Measurements from ENCODE around the gene TNS3. TPM values are rescaled to one million over a fixed set of nuclear protein-coding genes. Genes with fewer than 3 reads are reported as not detected.

TNS3 gene
- total RNA-seq, 1 donor from 2014 or later: 120 TPM

DNA sequence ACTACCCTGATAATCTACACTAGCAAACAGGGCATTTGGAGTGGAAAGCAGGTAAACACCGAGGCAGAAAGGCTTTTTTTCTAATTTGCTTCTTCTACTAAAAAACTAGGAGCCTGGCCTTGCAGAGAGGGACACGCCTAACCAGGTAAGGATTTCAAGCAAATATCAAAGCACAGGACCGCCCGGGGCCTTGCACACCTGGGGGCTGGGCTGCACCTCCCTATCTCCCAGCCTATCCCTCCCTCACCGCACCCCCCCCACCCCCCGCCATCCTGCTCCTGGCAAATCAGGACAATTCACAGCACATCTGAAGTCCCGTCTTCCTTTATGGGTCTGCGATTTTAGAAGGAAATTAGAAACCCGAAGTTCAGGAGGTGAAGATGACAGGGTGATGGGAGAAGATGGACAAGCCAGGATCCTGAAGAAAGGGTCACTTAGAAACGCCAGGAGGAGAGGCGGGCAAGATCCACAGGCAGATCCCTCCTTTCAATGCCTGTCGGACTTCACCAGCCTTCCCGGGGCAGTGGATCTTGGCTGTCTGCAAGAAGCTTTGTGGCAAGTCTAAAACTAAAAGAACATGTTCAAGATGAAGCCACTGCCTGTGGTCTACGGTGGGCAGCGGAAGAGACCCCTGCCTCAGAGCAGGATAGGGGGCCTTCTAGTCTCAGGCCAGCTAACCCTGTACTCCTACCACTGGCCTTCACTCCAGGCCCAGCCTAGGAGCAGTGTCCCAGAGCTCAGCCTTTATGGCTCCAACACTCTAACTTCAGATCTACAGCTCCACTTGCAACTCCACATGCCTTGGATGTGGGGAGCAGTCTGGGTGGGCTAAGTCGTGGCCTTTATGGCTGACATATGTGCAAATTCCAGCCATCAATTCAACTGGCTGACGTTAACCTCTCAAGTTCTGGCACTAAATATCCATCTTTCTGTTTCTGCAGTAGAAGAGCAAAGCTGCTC is 43.9 kb downstream of the TNS3 start:
- H3K9me3 Mint-ChIP-seq (ENCODE audit: low read depth): no peaks in the 10 kb centered on the region
- H3K27me3 Mint-ChIP-seq: no peaks in the 10 kb centered on the region
- H3K27ac Mint-ChIP-seq: peak overlapping the region; percentile 85
- H3K4me1 Mint-ChIP-seq (ENCODE audit: low read depth): peaks cover 52% of the 10 kb centered on the region
- DNase-seq (ENCODE audit: low spot score, unreplicated experiment): no peak
- peaks cover 3% of the 10 kb centered on the region for H3K36me3 Mint-ChIP-seq (ENCODE audit: insufficient read depth)
- peak overlapping the region; percentile 66 for H3K4me3 Mint-ChIP-seq (ENCODE audit: low read depth)
- TF ChIP-seq, protein P1, sequence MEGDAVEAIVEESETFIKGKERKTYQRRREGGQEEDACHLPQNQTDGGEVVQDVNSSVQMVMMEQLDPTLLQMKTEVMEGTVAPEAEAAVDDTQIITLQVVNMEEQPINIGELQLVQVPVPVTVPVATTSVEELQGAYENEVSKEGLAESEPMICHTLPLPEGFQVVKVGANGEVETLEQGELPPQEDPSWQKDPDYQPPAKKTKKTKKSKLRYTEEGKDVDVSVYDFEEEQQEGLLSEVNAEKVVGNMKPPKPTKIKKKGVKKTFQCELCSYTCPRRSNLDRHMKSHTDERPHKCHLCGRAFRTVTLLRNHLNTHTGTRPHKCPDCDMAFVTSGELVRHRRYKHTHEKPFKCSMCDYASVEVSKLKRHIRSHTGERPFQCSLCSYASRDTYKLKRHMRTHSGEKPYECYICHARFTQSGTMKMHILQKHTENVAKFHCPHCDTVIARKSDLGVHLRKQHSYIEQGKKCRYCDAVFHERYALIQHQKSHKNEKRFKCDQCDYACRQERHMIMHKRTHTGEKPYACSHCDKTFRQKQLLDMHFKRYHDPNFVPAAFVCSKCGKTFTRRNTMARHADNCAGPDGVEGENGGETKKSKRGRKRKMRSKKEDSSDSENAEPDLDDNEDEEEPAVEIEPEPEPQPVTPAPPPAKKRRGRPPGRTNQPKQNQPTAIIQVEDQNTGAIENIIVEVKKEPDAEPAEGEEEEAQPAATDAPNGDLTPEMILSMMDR (IDR thresholded peaks at IDR 0.05; ENCODE audit: unreplicated experiment): no peak

DNA sequence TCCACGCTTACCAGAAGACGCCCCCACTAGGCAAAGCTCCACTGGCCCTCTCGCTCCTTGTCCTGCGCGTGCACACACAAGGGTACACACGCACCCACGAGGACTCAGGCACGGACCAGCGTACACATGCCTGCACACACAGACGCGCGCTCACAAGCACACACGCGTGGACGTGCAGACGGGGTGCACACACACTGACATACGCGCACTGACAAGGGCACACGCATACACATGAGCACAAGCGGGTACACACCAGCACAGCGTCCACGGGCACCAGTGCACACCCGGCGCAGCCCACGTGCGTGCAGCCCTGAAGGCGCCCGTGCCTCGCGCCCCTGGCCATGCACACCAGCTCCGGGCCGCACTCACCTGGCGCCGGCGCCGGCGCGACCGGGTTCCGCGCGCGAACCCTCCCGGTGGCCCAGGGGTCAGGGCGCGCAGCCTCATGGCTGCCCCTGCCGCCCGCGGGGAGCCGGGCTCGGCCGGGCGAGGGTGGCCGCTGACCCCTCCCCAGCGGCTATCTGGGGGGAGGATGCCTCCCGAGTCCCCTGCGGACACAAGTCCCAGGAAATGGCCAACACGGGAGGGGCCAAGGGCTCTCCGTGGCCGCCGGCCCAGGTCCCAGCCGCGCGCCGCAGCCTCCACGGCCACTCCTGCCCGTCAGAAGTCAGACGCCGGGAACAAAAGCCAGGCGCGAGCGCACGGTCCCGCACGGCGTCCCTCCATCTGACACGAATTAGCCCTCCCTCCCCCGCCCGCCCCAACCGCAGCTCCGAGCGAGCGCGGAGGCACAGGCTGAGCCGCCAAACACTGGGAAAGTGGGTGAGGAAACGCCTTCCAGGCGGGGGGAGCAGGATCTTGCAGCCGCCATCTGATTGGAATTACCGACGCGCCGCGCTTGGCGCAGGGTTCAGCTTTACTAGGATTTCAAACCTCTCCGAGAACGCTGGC is 45.0 kb downstream of the TNS3 start:
- Mint-ChIP-seq H3K4me1 (ENCODE audit: low read depth) (peaks cover 52% of the 10 kb centered on the region), H3K4me3 (ENCODE audit: low read depth) (peak overlapping the region; percentile 72), H3K27ac (peak overlapping the region; percentile 85), H3K36me3 (ENCODE audit: insufficient read depth) (peaks cover 3% of the 10 kb centered on the region), H3K9me3 (ENCODE audit: low read depth) (no peaks in the 10 kb centered on the region), H3K27me3 (no peaks in the 10 kb centered on the region)
- peak; percentile 26 for DNase-seq (ENCODE audit: low spot score, unreplicated experiment)
- TF ChIP-seq, protein P1 (IDR thresholded peaks at IDR 0.05; ENCODE audit: unreplicated experiment): no peak

DNA sequence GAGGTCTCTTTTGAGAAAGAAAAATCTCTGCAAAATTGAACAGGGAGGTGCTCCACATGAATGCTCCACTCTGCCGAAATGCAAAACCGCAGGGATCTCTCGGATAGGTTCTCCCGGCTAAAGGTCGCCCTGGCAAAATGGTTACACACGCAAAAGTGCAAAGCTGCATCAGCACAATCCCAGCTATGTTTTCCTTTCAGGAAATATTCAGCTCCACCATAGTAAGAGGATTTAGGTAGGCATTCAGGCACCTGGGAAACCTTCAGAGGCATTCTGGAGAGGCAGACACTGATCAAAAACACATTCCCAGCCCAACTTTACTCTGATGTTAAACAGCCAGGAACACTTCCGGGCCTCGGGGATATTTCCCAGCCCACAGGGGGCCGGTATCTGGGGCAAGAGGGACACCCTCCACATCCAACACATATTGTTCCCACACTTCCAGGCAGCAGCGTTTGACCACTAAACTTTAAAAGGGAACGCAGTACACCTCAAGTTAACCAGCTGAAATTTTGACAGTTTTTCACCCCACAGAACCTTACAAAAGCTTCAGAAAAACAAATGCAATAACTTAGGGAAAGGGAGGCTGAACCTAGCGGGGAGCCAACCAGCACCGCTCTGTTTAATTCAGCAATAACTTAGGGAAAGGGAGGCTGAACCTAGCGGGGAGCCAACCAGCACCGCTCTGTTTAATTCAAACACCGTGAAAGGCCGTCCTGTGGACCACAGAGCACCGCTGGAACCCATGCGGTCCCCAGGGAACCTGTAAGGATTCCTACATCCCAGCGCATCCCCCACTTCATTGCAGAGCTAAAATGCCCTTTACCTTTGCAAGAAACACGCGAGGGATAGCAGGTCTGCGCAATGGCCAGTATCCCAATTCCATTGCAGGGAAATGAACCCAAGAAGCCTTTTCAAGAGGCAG is 45.9 kb downstream of the TNS3 start:
- Mint-ChIP-seq H3K27ac (peak overlapping the region; percentile 63), H3K27me3 (no peaks in the 10 kb centered on the region), H3K4me1 (ENCODE audit: low read depth) (peaks cover 50% of the 10 kb centered on the region), H3K4me3 (ENCODE audit: low read depth) (peak overlapping the region; percentile 72), H3K36me3 (ENCODE audit: insufficient read depth) (peaks cover 2% of the 10 kb centered on the region), H3K9me3 (ENCODE audit: low read depth) (no peaks in the 10 kb centered on the region)
- TF ChIP-seq, protein P1 (IDR thresholded peaks at IDR 0.05; ENCODE audit: unreplicated experiment): no peak
- DNase-seq (ENCODE audit: low spot score, unreplicated experiment): no peak

DNA sequence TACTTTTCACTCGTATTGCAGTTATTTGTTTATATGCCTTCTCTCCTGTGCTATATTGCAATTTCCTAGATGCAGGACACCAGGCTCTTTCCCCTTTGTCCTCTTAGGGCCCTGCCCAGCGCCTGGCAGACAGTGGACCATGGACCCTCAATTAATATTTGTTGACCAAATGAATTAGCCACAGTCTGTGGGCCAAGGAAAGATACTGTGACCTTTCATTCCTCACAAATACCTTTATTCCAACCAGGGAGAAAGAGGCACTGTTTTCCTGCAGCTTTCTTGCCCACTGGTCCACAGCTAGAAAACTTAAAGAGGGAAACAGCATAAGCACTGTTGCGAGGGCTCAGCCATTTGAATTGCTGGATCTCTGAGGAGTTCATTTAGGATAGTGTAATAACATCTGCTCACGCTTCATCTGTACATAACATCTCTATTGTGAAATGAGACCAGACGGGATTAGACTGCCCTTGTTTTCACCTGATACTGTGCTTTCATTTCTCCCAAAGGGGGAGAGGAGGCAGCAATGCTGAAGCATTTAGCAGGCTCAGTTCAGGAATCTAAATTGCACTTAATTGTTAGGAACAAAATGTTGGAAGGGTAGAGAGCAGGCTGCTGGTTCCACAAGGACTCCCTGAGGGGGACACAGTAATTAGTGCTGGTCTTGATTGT is 46.7 kb downstream of the TNS3 start:
- Mint-ChIP-seq H3K4me1 (ENCODE audit: low read depth) (peaks cover 46% of the 10 kb centered on the region), H3K36me3 (ENCODE audit: insufficient read depth) (peaks cover 3% of the 10 kb centered on the region), H3K27me3 (no peaks in the 10 kb centered on the region), H3K4me3 (ENCODE audit: low read depth) (peak overlapping the region; percentile 72), H3K9me3 (ENCODE audit: low read depth) (peaks cover 2% of the 10 kb centered on the region), H3K27ac (peak overlapping the region; percentile 33)
- DNase-seq (ENCODE audit: low spot score, unreplicated experiment): no peak
- TF ChIP-seq, protein P1 (IDR thresholded peaks at IDR 0.05; ENCODE audit: unreplicated experiment): no peak

All from progenitor cell of endocrine pancreas (in vitro differentiated cells).